SK-N-SH (cell line): ENCODE data around the gene AP1B1. TPM values are rescaled to one million over a fixed set of nuclear protein-coding genes. Genes with fewer than 3 reads are reported as not detected.

Experiments
- CTCF ChIA-PET: fragments of 300-600, 350-600 bp; formaldehyde crosslinking; extraction: SDS; loops from one replicate; lab custom pipeline; 2021; lab: Yijun Ruan, JAX
- POLR2A ChIA-PET: fragments of 350-600 bp; sonication (Branson Sonifier 250); formaldehyde crosslinking; extraction: SDS; loops from one replicate; lab custom pipeline; 2020; ENCODE audit warnings: antibody characterized with exemption, inconsistent platforms; lab: Yijun Ruan, JAX
- DNase-seq: peaks from one replicate; pipeline ENCODE4 v3.0.0; 2012
- H2AFZ ChIP-seq: fragments of 200-600 bp; sonication (generic); 2 replicates; pipeline ENCODE4 v1.8.1; 2016; ENCODE audit warnings: antibody characterized with exemption, mild to moderate bottlenecking, low read depth
- H3F3A ChIP-seq: fragments of 200-600 bp; sonication (generic); replicated peaks from 2 replicates; pipeline ENCODE3; 2016; ENCODE audit warnings: antibody characterized with exemption, mild to moderate bottlenecking; ENCODE audit not compliant: insufficient read depth
- H3K27ac ChIP-seq, 2 experiments: fragments of 200-500 bp in 1 of 2; fragments of 200-600 bp in 1 of 2; sonication (Bioruptor generic) in 1 of 2; sonication (generic), shearing (Covaris generic) in 1 of 2; 2 replicates each; pipeline versions ENCODE4 v1.5.1 to v1.6.1; 2014 to 2016; ENCODE audit warnings: low read depth in 2 of 2, inconsistent platforms in 1 of 2, low read length in 1 of 2, mild to moderate bottlenecking in 1 of 2, mixed read lengths in 1 of 2
- H3K27me3 ChIP-seq: fragments of 200-600 bp; sonication (generic), shearing (Covaris generic); 2 replicates; pipeline ENCODE4 v1.6.1; 2016; ENCODE audit warnings: mixed run types; ENCODE audit not compliant: insufficient read depth
- H3K36me3 ChIP-seq, 2 experiments: fragments of 200-500 bp in 1 of 2; fragments of 200-600 bp in 1 of 2; sonication (Bioruptor generic) in 1 of 2; sonication (generic) in 1 of 2; replicated peaks in 1 of 2; 2 replicates each; pipeline versions ENCODE3 to v1.5.1; 2014 to 2016; ENCODE audit warnings: low read length in 1 of 2, mild to moderate bottlenecking in 1 of 2; ENCODE audit not compliant: insufficient read depth in 2 of 2, control insufficient read depth in 1 of 2
- H3K4me1 ChIP-seq, 2 experiments: fragments of 200-500 bp in 1 of 2; fragments of 200-600 bp in 1 of 2; sonication (Bioruptor generic) in 1 of 2; sonication (generic), shearing (Covaris generic) in 1 of 2; 2 replicates each; pipeline versions ENCODE4 v1.5.1 to v1.6.1; 2014 to 2016; ENCODE audit warnings: low read depth in 1 of 2, low read length in 1 of 2, mixed run types in 1 of 2; ENCODE audit not compliant: insufficient read depth in 2 of 2, control insufficient read depth in 1 of 2
- H3K4me2 ChIP-seq: fragments of 200-600 bp; sonication (generic), shearing (Covaris generic); 2 replicates; pipeline ENCODE4 v1.6.1; 2017; ENCODE audit warnings: mixed run types
- H3K4me3 ChIP-seq, 2 experiments: fragments of 200-500 bp in 1 of 2; fragments of 200-600 bp in 1 of 2; sonication (Bioruptor generic) in 1 of 2; sonication (generic), shearing (Covaris generic) in 1 of 2; 2 replicates each; pipeline versions ENCODE4 v1.5.1 to v1.8.1; 2014 to 2016; ENCODE audit warnings: low read depth in 2 of 2, inconsistent platforms in 1 of 2, low read length in 1 of 2, mild to moderate bottlenecking in 1 of 2, mixed read lengths in 1 of 2, moderate library complexity in 1 of 2
- H3K79me2 ChIP-seq: fragments of 200-600 bp; sonication (generic); 2 replicates; pipeline ENCODE4 v1.8.1; 2017; ENCODE audit warnings: mild to moderate bottlenecking; ENCODE audit not compliant: insufficient read depth
- H3K9ac ChIP-seq: fragments of 200-600 bp; sonication (generic); 2 replicates; pipeline ENCODE4 v1.6.1; 2017; ENCODE audit warnings: mixed run types
- H3K9me2 ChIP-seq: fragments of 200-600 bp; sonication (generic); 2 replicates; pipeline ENCODE4 v1.6.1; 2017; ENCODE audit warnings: mixed run types
- H3K9me3 ChIP-seq: fragments of 200-600 bp; sonication (generic); 2 replicates; pipeline ENCODE4 v1.6.1; 2017; ENCODE audit warnings: mixed run types, mild to moderate bottlenecking, moderate library complexity
- H4K20me1 ChIP-seq: fragments of 200-600 bp; sonication (generic); 2 replicates; pipeline ENCODE4 v1.6.1; 2017; ENCODE audit warnings: mild to moderate bottlenecking, mixed run types; ENCODE audit not compliant: insufficient read depth
- CTCF ChIP-seq: fragments of 200-600 bp; sonication (generic); IDR thresholded peaks from 2 replicates; pipeline ENCODE4 v1.6.1; 2017; ENCODE audit warnings: antibody characterized with exemption, mild to moderate bottlenecking, moderate library complexity
- EP300 ChIP-seq, 2 experiments: IDR thresholded peaks; 2 replicates each; pipeline versions ENCODE4 v1.4.0 to v1.6.1; 2012; ENCODE audit warnings: borderline replicate concordance in 1 of 2, low read depth in 1 of 2, low read length in 1 of 2
- EZH2phosphoT487 ChIP-seq: fragments of 200-600 bp; sonication (generic); IDR thresholded peaks from 2 replicates; pipeline ENCODE4 v1.6.1; 2017; ENCODE audit warnings: low read depth, mixed run types, mild to moderate bottlenecking, antibody characterized with exemption, moderate library complexity, borderline replicate concordance
- FOXJ3 ChIP-seq: sonication (generic); formaldehyde crosslinking; IDR thresholded peaks from 2 replicates; pipeline ENCODE4 v1.5.1; 2020; ENCODE audit warnings: mild to moderate bottlenecking, missing genetic modification reagents
- GATA2 ChIP-seq: sonication (generic); formaldehyde crosslinking; IDR thresholded peaks from 2 replicates; pipeline ENCODE4 v1.5.0; 2020; ENCODE audit warnings: mild to moderate bottlenecking, missing genetic modification reagents
- IRF3 ChIP-seq: fragments of 150-350 bp; IDR thresholded peaks from 2 replicates; pipeline ENCODE4 v1.6.1; 2016; ENCODE audit warnings: mild to moderate bottlenecking, low read depth, low read length
- MAX ChIP-seq: IDR thresholded peaks from 2 replicates; pipeline ENCODE4 v1.4.0; 2012; ENCODE audit warnings: low read depth
- MXI1 ChIP-seq: IDR thresholded peaks from 2 replicates; pipeline ENCODE4 v1.6.1; 2012; ENCODE audit warnings: mild to moderate bottlenecking, low read depth, low read length, improper control_type of control experiment
- POLR2AphosphoS5 ChIP-seq: IDR thresholded peaks from 2 replicates; pipeline ENCODE4 v1.6.1; 2012; ENCODE audit warnings: low read depth, low read length
- RCOR1 ChIP-seq: fragments of 150-350 bp; IDR thresholded peaks from 2 replicates; pipeline ENCODE4 v1.6.1; 2017; ENCODE audit warnings: antibody characterized with exemption, low read length
- RFX5 ChIP-seq: IDR thresholded peaks from 2 replicates; pipeline ENCODE4 v1.6.1; 2012; ENCODE audit warnings: mild to moderate bottlenecking, improper control_type of control experiment, low read length
- RXRA ChIP-seq: IDR thresholded peaks from 2 replicates; pipeline ENCODE4 v1.4.0; 2012; ENCODE audit warnings: low read depth, mild to moderate bottlenecking, borderline replicate concordance
- SIN3A ChIP-seq: IDR thresholded peaks from 2 replicates; pipeline ENCODE4 v1.6.1; 2012; ENCODE audit warnings: low read depth, mild to moderate bottlenecking, low read length, moderate library complexity, borderline replicate concordance
- SMC3 ChIP-seq: IDR thresholded peaks from 2 replicates; pipeline ENCODE4 v1.6.1; 2012; ENCODE audit warnings: low read depth, low read length, improper control_type of control experiment
- TCF12 ChIP-seq: IDR thresholded peaks from 2 replicates; pipeline ENCODE4 v1.4.0; 2012
- TEAD4 ChIP-seq: IDR thresholded peaks from 2 replicates; pipeline ENCODE4 v1.4.0; 2012; ENCODE audit warnings: mild to moderate bottlenecking, borderline replicate concordance; ENCODE audit not compliant: insufficient read depth
- YY1 ChIP-seq: IDR thresholded peaks from 2 replicates; pipeline ENCODE4 v1.4.0; 2012; ENCODE audit warnings: low read depth, mild to moderate bottlenecking
- ZBTB33 ChIP-seq: IDR thresholded peaks from 2 replicates; pipeline ENCODE4 v1.4.0; 2012; ENCODE audit warnings: low read depth, borderline replicate concordance
- WGBS: methylation state at CpG from one replicate; pipeline ENCODE4 v1.1.6; 2017; ENCODE audit warnings: low lambda C conversion rate; 5-methylcytosine and 5-hydroxymethylcytosine counted together
- polyA plus RNA-seq, 3 experiments: library from polyadenylated mRNA; depleted of rRNA; stranded (reverse); fragments of >200 nt; gene quantifications; 2 replicates each; pipeline ENCODE4 v1.2.3, GENCODE V29; 2012
- TF ChIP-seq, protein P1 (sequence below): IDR thresholded peaks from 2 replicates; pipeline ENCODE4; 2012
- TF ChIP-seq, protein P2 (sequence below): fragments of 150-350 bp; IDR thresholded peaks from 2 replicates; pipeline ENCODE4 v1.6.1; 2017; ENCODE audit warnings: antibody characterized with exemption, low read length, low read depth, borderline replicate concordance

AP1B1 gene
- polyA plus RNA-seq, 1 of the 3 experiments (the other 2 are of a cell fraction), result 51.9 TPM

- CTCF ChIA-PET, result interaction anchor here (0.9 to 2.4 kb wide), 2 partner anchors 12 to 40 kb away, joined by 3 to 9 read pairs; partner anchors contain the start of gene GAS2L1
- Histone ChIP-seq H4K20me1 (peaks cover 4% of the 10 kb centered on the region; the same call in 1 of the 2 replicates), H3K27me3 (peaks cover 17% of the 10 kb centered on the region), H3K9me2 (no peaks in the 10 kb centered on the region), H3K79me2 (no peaks in the 10 kb centered on the region), H3K9ac (no peak overlapping the region), H3K4me3 (no peak overlapping the region), H3K4me1 (peaks cover 0 to 4% of the 10 kb centered on the region in 2 experiments; a peak in 1 of 4 replicates), H3F3A (no peaks in the 10 kb centered on the region), H3K9me3 (no peaks in the 10 kb centered on the region), H3K27ac (no peak overlapping the region), H3K4me2 (no peak overlapping the region), H3K36me3 (no peaks in the 10 kb centered on the region), H2AFZ (no peak overlapping the region)
- TF ChIP-seq YY1, result no peak
- TF ChIP-seq, protein P1, sequence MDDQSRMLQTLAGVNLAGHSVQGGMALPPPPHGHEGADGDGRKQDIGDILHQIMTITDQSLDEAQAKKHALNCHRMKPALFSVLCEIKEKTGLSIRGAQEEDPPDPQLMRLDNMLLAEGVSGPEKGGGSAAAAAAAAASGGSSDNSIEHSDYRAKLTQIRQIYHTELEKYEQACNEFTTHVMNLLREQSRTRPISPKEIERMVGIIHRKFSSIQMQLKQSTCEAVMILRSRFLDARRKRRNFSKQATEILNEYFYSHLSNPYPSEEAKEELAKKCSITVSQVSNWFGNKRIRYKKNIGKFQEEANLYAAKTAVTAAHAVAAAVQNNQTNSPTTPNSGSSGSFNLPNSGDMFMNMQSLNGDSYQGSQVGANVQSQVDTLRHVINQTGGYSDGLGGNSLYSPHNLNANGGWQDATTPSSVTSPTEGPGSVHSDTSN, result no peak
- no peak for TF ChIP-seq MAX
- TF ChIP-seq GATA2 (CRISPR knock-in tag), result no peak
- TF ChIP-seq EZH2phosphoT487, result no peak
- TF ChIP-seq EP300 (IDR thresholded peaks at IDR 0.05; ENCODE audit: borderline replicate concordance in 1 of 2, low read depth in 1 of 2, low read length in 1 of 2), result no peak
- TF ChIP-seq POLR2AphosphoS5, result no peak
- TF ChIP-seq SIN3A, result no peak
- TF ChIP-seq RXRA, result no peak
- TF ChIP-seq, protein P2, sequence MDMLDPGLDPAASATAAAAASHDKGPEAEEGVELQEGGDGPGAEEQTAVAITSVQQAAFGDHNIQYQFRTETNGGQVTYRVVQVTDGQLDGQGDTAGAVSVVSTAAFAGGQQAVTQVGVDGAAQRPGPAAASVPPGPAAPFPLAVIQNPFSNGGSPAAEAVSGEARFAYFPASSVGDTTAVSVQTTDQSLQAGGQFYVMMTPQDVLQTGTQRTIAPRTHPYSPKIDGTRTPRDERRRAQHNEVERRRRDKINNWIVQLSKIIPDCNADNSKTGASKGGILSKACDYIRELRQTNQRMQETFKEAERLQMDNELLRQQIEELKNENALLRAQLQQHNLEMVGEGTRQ, result no peak
- TF ChIP-seq TCF12, result no peak
- no peak for TF ChIP-seq MXI1
- TF ChIP-seq ZBTB33, result no peak
- TF ChIP-seq RCOR1, result no peak
- no peak for TF ChIP-seq FOXJ3
- TF ChIP-seq SMC3, result no peak
- TF ChIP-seq TEAD4, result no peak
- TF ChIP-seq CTCF, result no peak
- TF ChIP-seq IRF3, result no peak
- TF ChIP-seq RFX5, result no peak
- 65% methylated on average over 2 of the region's 2 CpGs for WGBS
- DNase-seq, result no peak
- POLR2A ChIA-PET, result no interaction called here
Measured at GRCh38 chr22:29319072-29319471, 69.3 kb downstream of the AP1B1 start.
